Osteoblast (primary cell): ENCODE results near the gene PMCH. TPM values are rescaled to one million over a fixed set of nuclear protein-coding genes. Genes with fewer than 3 reads are reported as not detected.

Experiments used
- DNase-seq: peaks from one replicate; pipeline ENCODE4 v3.0.0; 2011; ENCODE audit warnings: low spot score, mixed read lengths; ENCODE audit not compliant: insufficient read length; ENCODE audit errors: missing footprints
- H2AFZ ChIP-seq: 2 replicates; pipeline ENCODE4 v1.6.0; 2011; ENCODE audit warnings: mild to moderate bottlenecking, low read length
- H3K27ac ChIP-seq: 2 replicates; pipeline ENCODE4 v1.5.1; 2011; ENCODE audit warnings: mild to moderate bottlenecking, low read depth, low read length, moderate library complexity
- H3K27me3 ChIP-seq: 2 replicates; pipeline ENCODE4 v1.6.0; 2012; ENCODE audit warnings: mild to moderate bottlenecking, control low read depth, inconsistent platforms, low read length, moderate library complexity; ENCODE audit not compliant: insufficient read depth
- H3K36me3 ChIP-seq: 2 replicates; pipeline ENCODE4 v1.5.1; 2011; ENCODE audit warnings: mild to moderate bottlenecking, low read length, control low read depth, moderate library complexity; ENCODE audit not compliant: insufficient read depth
- H3K4me1 ChIP-seq: 2 replicates; pipeline ENCODE4 v1.5.1; 2011; ENCODE audit warnings: mild to moderate bottlenecking, low read length, control low read depth, moderate library complexity; ENCODE audit not compliant: insufficient read depth
- H3K4me2 ChIP-seq: 2 replicates; pipeline ENCODE4 v1.6.0; 2011; ENCODE audit warnings: mild to moderate bottlenecking, low read length; ENCODE audit not compliant: insufficient read depth
- H3K4me3 ChIP-seq: fragments of 200-600 bp; sonication (generic); 3 replicates; pipeline ENCODE4 v1.5.1; 2012; ENCODE audit warnings: mild to moderate bottlenecking, low read length, inconsistent platforms; ENCODE audit not compliant: insufficient read depth
- H3K79me2 ChIP-seq: 2 replicates; pipeline ENCODE4 v1.6.0; 2012; ENCODE audit warnings: mild to moderate bottlenecking, low read length, control low read depth, inconsistent platforms; ENCODE audit not compliant: insufficient read depth
- H3K9me3 ChIP-seq: 2 replicates; pipeline ENCODE4 v1.5.1; 2011; ENCODE audit warnings: low read depth, low read length, control low read depth
- H4K20me1 ChIP-seq: 2 replicates; pipeline ENCODE4 v1.6.0; 2012; ENCODE audit warnings: mild to moderate bottlenecking, low read length, control low read depth; ENCODE audit not compliant: insufficient read depth
- total RNA-seq: library from RNA; depleted of rRNA; stranded (reverse); fragments of >200 nt; gene quantifications from 2 replicates; pipeline ENCODE4 v1.2.3, GENCODE V29; 2012
- TF ChIP-seq, protein P1 (sequence below): IDR thresholded peaks from 2 replicates; pipeline ENCODE4 v1.5.1; 2011; ENCODE audit warnings: mild to moderate bottlenecking, low read depth, low read length, moderate library complexity; ENCODE audit errors: extremely low read depth

PMCH gene
- total RNA-seq, 1 donor, result not detected

DNA sequence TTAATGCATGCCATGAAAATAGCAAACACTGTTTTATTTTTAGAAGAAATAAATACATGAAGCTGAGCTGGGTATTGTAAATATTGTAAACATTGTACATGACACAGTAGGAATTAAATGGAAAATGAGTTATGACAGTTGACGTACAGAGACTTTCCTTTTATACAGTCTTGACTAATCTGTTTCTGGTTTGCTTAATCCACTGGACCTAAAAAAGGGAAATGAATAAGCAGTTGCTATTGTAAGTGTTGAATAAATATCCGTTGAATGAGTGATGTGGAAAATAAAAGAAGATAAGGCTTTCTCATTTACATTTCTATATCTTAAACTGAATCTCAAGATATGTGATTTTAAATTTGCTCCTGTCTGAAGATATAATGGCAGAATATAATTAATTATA is 15.0 kb downstream of the PMCH start:
- no peaks in the 10 kb centered on the region for H3K79me2 ChIP-seq
- H3K4me3 ChIP-seq, result no peak overlapping the region
- no peak overlapping the region for H2AFZ ChIP-seq
- no peaks in the 10 kb centered on the region for H3K36me3 ChIP-seq
- H3K27me3 ChIP-seq, result no peaks in the 10 kb centered on the region
- no peaks in the 10 kb centered on the region for H3K9me3 ChIP-seq
- no peak for DNase-seq
- TF ChIP-seq, protein P1, sequence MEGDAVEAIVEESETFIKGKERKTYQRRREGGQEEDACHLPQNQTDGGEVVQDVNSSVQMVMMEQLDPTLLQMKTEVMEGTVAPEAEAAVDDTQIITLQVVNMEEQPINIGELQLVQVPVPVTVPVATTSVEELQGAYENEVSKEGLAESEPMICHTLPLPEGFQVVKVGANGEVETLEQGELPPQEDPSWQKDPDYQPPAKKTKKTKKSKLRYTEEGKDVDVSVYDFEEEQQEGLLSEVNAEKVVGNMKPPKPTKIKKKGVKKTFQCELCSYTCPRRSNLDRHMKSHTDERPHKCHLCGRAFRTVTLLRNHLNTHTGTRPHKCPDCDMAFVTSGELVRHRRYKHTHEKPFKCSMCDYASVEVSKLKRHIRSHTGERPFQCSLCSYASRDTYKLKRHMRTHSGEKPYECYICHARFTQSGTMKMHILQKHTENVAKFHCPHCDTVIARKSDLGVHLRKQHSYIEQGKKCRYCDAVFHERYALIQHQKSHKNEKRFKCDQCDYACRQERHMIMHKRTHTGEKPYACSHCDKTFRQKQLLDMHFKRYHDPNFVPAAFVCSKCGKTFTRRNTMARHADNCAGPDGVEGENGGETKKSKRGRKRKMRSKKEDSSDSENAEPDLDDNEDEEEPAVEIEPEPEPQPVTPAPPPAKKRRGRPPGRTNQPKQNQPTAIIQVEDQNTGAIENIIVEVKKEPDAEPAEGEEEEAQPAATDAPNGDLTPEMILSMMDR, result no peak
- no peaks in the 10 kb centered on the region for H4K20me1 ChIP-seq
- no peak overlapping the region for H3K4me2 ChIP-seq
- no peaks in the 10 kb centered on the region for H3K4me1 ChIP-seq
- no peak overlapping the region for H3K27ac ChIP-seq

DNA sequence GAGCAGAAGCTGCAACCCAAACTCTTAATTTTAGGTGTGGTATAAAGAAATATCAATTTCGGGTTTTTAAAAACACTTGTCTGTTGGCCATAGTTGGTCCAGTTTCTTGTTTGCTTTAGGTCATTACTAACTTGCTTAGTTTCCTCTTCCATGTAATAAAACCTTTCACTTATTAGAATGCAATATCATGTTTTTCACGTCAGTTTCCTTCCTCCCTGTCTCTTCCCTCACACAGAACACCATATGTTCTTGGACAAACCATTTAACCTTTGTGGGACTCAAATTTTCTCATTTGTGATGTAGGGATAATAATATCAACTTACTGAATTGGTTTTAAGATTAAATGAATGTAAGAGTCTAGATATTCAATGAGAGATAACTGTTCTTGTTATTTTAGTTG is 22.9 kb downstream of the PMCH start:
- no peaks in the 10 kb centered on the region for H3K36me3 ChIP-seq
- H3K79me2 ChIP-seq, result no peaks in the 10 kb centered on the region
- peak overlapping the region; percentile 35 for H2AFZ ChIP-seq
- H3K4me2 ChIP-seq, result no peak overlapping the region
- no peaks in the 10 kb centered on the region for H4K20me1 ChIP-seq
- no peak overlapping the region for H3K4me3 ChIP-seq
- no peaks in the 10 kb centered on the region for H3K9me3 ChIP-seq
- peaks cover 15% of the 10 kb centered on the region for H3K4me1 ChIP-seq
- TF ChIP-seq, protein P1, result no peak
- DNase-seq, result no peak
- H3K27ac ChIP-seq, result no peak overlapping the region
- H3K27me3 ChIP-seq, result no peaks in the 10 kb centered on the region

DNA sequence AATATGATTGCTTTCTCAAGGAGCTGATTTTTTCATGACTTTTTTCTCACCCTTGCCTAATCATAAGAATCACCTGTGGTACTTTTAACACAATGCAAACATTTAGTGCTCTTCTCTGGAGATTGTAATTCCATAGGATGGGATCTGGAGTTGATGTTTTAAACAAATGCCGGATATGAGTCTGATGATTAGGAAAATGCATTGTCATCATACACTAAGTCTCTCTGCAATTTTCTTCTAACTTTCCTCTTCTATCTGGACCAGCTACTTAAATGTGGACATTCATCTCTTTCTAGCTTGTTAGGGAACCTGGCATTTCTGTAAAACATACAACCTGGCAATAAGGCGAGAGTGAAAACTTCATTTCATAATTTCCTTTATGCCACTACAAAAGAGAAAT is 23.5 kb downstream of the PMCH start:
- H3K36me3 ChIP-seq, result no peaks in the 10 kb centered on the region
- H3K4me3 ChIP-seq, result no peak overlapping the region
- no peak overlapping the region for H3K4me2 ChIP-seq
- H4K20me1 ChIP-seq, result no peaks in the 10 kb centered on the region
- no peaks in the 10 kb centered on the region for H3K27me3 ChIP-seq
- H3K9me3 ChIP-seq, result no peaks in the 10 kb centered on the region
- H3K4me1 ChIP-seq, result peaks cover 15% of the 10 kb centered on the region
- H3K27ac ChIP-seq, result no peak overlapping the region
- TF ChIP-seq, protein P1, result no peak
- H2AFZ ChIP-seq, result peak overlapping the region; percentile 35
- no peaks in the 10 kb centered on the region for H3K79me2 ChIP-seq
- no peak for DNase-seq

DNA sequence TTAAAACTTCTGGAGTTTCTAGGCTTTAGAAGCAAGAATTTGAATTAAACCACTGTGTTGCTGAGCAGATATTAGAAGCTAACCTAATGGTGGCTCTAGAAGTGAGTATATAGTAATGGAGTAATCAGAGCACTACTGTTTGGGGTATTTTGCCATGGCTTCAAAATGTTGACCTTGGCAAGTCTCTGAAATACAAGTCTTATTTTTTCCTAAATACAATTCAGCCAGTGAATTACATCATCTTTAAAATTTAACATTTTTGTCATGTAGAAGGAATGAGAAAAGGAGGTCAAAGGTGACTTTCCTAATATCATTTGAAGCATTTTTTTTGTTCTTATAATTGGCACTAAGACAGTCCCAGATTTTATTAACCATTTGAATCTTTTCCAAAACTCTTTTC is 25.2 kb downstream of the PMCH start:
- DNase-seq, result no peak
- Histone ChIP-seq H3K27me3 (no peaks in the 10 kb centered on the region), H3K27ac (peak overlapping the region; percentile 55), H3K4me1 (peaks cover 15% of the 10 kb centered on the region), H3K36me3 (no peaks in the 10 kb centered on the region), H2AFZ (peak overlapping the region; percentile 10), H3K4me2 (peak overlapping the region; percentile 36), H3K4me3 (no peak overlapping the region), H3K9me3 (no peaks in the 10 kb centered on the region), H3K79me2 (no peaks in the 10 kb centered on the region), H4K20me1 (no peaks in the 10 kb centered on the region)
- TF ChIP-seq, protein P1, result no peak
